GM19372 (cell line): Measurements from ENCODE around the gene KRT7.
"Not testable (repeated sequence)": the region's sequence is repeated elsewhere in the genome, so short reads cannot be mapped to it uniquely, and the experiment has no call there.

Experiments
- ATAC-seq: cut with Tn5 transposase; IDR thresholded peaks from one replicate; pipeline ENCODE4 v1.9.1; 2021; ENCODE audit warnings: mild to moderate bottlenecking, low read depth, moderate library complexity; ENCODE audit not compliant: unreplicated experiment

KRT7 gene

GRCh38 chr12:52227606-52228166 lies 5.4 kb upstream of the KRT7 start:
- no peak for ATAC-seq

- no peak for ATAC-seq
Observed at GRCh38 chr12:52228366-52228765, 4.7 kb upstream of the KRT7 start.

- no peak for ATAC-seq
Observed at GRCh38 chr12:52228931-52229330, 4.1 kb upstream of the KRT7 start.

GRCh38 chr12:52229836-52230343 lies 3.2 kb upstream of the KRT7 start:
- ATAC-seq, result no peak

- ATAC-seq, result no peak
Observed at GRCh38 chr12:52230364-52231281, 2.4 kb upstream of the KRT7 start.

- no peak for ATAC-seq
Observed at GRCh38 chr12:52231305-52232202, 1.5 kb upstream of the KRT7 start.

- ATAC-seq, result no peak
Observed at GRCh38 chr12:52232203-52232673, 805 bp upstream of the KRT7 start.

GRCh38 chr12:52233462-52234207 lies 592 bp downstream of the KRT7 start:
- ATAC-seq, result no peak

GRCh38 chr12:52234223-52234810 lies 1.3 kb downstream of the KRT7 start:
- no peak for ATAC-seq

- no peak for ATAC-seq
Observed at GRCh38 chr12:52235001-52235764, 2.1 kb downstream of the KRT7 start.

GRCh38 chr12:52235822-52236361 lies 2.8 kb downstream of the KRT7 start:
- ATAC-seq, result no peak

GRCh38 chr12:52236386-52237050 lies 3.5 kb downstream of the KRT7 start:
- ATAC-seq, result no peak

- ATAC-seq, result no peak
Observed at GRCh38 chr12:52238207-52238840, 5.3 kb downstream of the KRT7 start.

GRCh38 chr12:52238916-52239646 lies 6.0 kb downstream of the KRT7 start:
- no peak for ATAC-seq

- ATAC-seq, result no peak
Observed at GRCh38 chr12:52239767-52240166, 6.7 kb downstream of the KRT7 start.

GRCh38 chr12:52240247-52240646 lies 7.2 kb downstream of the KRT7 start:
- not testable (repeated sequence) for ATAC-seq
